HepG2 (cell line): ENCODE data around the gene ZBTB45. TPM values are rescaled to one million over a fixed set of nuclear protein-coding genes. Genes with fewer than 3 reads are reported as not detected.
A peak's percentile ranks its signal among the peaks of the same experiment; 100 is the strongest.

ENCODE experiments used
- ARID2 ChIP-seq: sonication (generic); formaldehyde crosslinking; IDR thresholded peaks from 2 replicates; pipeline ENCODE4 v1.8.1; 2022; ENCODE audit warnings: mild to moderate bottlenecking, missing genetic modification reagents, borderline replicate concordance
- CAMTA2 ChIP-seq: sonication (generic); formaldehyde crosslinking; IDR thresholded peaks from 2 replicates; pipeline ENCODE4 v1.4.0; 2020; ENCODE audit warnings: mild to moderate bottlenecking, missing genetic modification reagents, borderline replicate concordance
- MAFF ChIP-seq: IDR thresholded peaks from 2 replicates; pipeline ENCODE4 v1.6.1; 2011; ENCODE audit warnings: low read depth, low read length, improper control_type of control experiment
- MYNN ChIP-seq: sonication (generic); formaldehyde crosslinking; IDR thresholded peaks from 2 replicates; pipeline ENCODE4 v1.4.0; 2020; ENCODE audit warnings: mild to moderate bottlenecking, low read depth, missing genetic modification reagents
- SMAD1 ChIP-seq: sonication (generic); formaldehyde crosslinking; IDR thresholded peaks from 2 replicates; pipeline ENCODE4 v1.4.0; 2020; ENCODE audit warnings: missing genetic modification reagents, low read depth, mild to moderate bottlenecking, borderline replicate concordance
- TCF7L2 ChIP-seq: IDR thresholded peaks from 2 replicates; pipeline ENCODE4 v1.6.1; 2011; ENCODE audit warnings: mild to moderate bottlenecking, low read depth, low read length, moderate library complexity
- TOPORS ChIP-seq: sonication (generic); formaldehyde crosslinking; IDR thresholded peaks from 2 replicates; pipeline ENCODE4 v1.8.0; 2023; ENCODE audit warnings: mild to moderate bottlenecking, missing genetic modification reagents
- ZFYVE20 ChIP-seq: sonication (generic); formaldehyde crosslinking; IDR thresholded peaks from 2 replicates; pipeline ENCODE4 v1.8.0; 2023; ENCODE audit warnings: low read depth, mild to moderate bottlenecking, moderate library complexity, missing genetic modification reagents, borderline replicate concordance
- ZNF274 ChIP-seq: sonication (generic); formaldehyde crosslinking; IDR thresholded peaks from 2 replicates; pipeline ENCODE4 v1.5.1; 2020; ENCODE audit warnings: mild to moderate bottlenecking, missing genetic modification reagents
- ZNF556 ChIP-seq: sonication (generic); formaldehyde crosslinking; IDR thresholded peaks from 2 replicates; pipeline ENCODE4 v1.4.0; 2020; ENCODE audit warnings: mild to moderate bottlenecking, missing genetic modification reagents, borderline replicate concordance
- ZNF605 ChIP-seq: sonication (generic); formaldehyde crosslinking; IDR thresholded peaks from 2 replicates; pipeline ENCODE4 v1.8.0; 2022; ENCODE audit warnings: mild to moderate bottlenecking, missing genetic modification reagents
- ZNF777 ChIP-seq: sonication (generic); formaldehyde crosslinking; IDR thresholded peaks from 2 replicates; pipeline ENCODE4 v1.4.0; 2020; ENCODE audit warnings: missing genetic modification reagents
- ZSCAN29 ChIP-seq: sonication (generic); formaldehyde crosslinking; conservative IDR thresholded peaks from 2 replicates; pipeline ENCODE4 v1.4.0; 2020; ENCODE audit warnings: mild to moderate bottlenecking, missing genetic modification reagents
- polyA plus RNA-seq, 8 experiments: library from polyadenylated mRNA; depleted of rRNA in 3 of 8; stranded (reverse) in 7 of 8; unstranded in 1 of 8; fragments of >200 nt; fragmentation: Illumina TruSeq in 4 of 8; extraction: Trizol in 4 of 8; gene quantifications; 2 replicates each; pipeline versions ENCODE4 v1.2.1 to v1.2.3, GENCODE V29; 2011 to 2016; ENCODE audit warnings: low read depth in 4 of 8, missing spikeins in 1 of 8, mixed read lengths in 1 of 8; ENCODE audit not compliant: insufficient read depth in 1 of 8
- total RNA-seq, 5 experiments: library from RNA; depleted of rRNA; stranded (reverse); fragments of >200 nt; fragmentation: Illumina TruSeq; extraction: Trizol; gene quantifications; 2 replicates each; pipeline ENCODE4 v1.2.3, GENCODE V29; 2016; ENCODE audit warnings: low read depth in 1 of 5
- TF ChIP-seq, protein P1 (sequence below): sonication (generic); formaldehyde crosslinking; IDR thresholded peaks from 2 replicates; pipeline ENCODE4 v1.4.0; 2020; ENCODE audit warnings: missing genetic modification reagents
- TF ChIP-seq, protein P2 (sequence below): sonication (generic); formaldehyde crosslinking; IDR thresholded peaks from 2 replicates; pipeline ENCODE4 v1.5.0; 2020; ENCODE audit warnings: missing genetic modification reagents
- TF ChIP-seq, protein P3 (sequence below), 2 experiments: sonication (generic) in 1 of 2; formaldehyde crosslinking in 1 of 2; IDR thresholded peaks; 2 replicates each; pipeline versions ENCODE4 v1.4.0 to v1.6.1; 2018 to 2020; ENCODE audit warnings: missing genetic modification reagents in 2 of 2, borderline replicate concordance in 1 of 2, low read depth in 1 of 2, mild to moderate bottlenecking in 1 of 2, missing biosample characterization in 1 of 2
- TF ChIP-seq, protein P4 (sequence below): sonication (generic); formaldehyde crosslinking; IDR thresholded peaks from 2 replicates; pipeline ENCODE4 v1.4.0; 2020; ENCODE audit warnings: missing genetic modification reagents

Gene ZBTB45
- total and polyA plus RNA-seq, 2 of the 13 experiments (the other 11 are each of a cell fraction or from before 2014, with no cell fraction given) = 3.0 to 3.7 TPM

DNA sequence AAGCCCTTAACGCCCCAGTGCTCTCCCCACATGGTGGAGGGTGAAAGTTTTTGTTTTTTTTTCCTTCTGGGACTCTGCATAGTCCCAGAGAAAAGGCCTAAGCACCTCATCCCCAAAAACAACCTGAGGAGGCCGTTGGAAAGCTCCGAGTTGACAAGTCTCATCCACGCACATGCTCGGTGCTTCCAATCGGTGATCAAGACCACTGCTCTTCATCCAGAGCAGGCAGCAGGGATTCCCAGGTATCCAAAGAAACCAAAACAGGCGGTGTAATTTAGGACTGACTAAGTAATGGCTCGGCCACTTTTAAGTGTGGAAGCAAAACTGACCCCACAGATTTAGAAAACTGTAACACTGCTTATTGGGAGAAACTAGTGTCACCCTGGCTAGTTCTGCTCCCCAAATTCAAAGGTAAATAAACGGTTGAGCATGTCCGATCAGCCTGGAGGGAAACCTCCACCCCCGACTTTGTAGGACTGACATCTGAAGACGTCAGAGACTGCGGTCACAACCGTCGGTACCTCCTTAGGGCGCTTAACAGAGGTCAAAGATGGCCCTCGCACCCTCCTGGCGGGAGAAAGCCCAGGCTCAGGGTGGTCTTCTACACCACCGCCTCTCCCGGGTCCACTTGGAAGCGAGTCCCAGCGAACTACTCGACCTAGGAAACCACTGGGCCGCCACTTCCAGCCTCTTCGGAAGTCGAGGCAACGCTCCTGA, 44.5 kb downstream of the ZBTB45 start (continued):
- TF ChIP-seq, protein P1, sequence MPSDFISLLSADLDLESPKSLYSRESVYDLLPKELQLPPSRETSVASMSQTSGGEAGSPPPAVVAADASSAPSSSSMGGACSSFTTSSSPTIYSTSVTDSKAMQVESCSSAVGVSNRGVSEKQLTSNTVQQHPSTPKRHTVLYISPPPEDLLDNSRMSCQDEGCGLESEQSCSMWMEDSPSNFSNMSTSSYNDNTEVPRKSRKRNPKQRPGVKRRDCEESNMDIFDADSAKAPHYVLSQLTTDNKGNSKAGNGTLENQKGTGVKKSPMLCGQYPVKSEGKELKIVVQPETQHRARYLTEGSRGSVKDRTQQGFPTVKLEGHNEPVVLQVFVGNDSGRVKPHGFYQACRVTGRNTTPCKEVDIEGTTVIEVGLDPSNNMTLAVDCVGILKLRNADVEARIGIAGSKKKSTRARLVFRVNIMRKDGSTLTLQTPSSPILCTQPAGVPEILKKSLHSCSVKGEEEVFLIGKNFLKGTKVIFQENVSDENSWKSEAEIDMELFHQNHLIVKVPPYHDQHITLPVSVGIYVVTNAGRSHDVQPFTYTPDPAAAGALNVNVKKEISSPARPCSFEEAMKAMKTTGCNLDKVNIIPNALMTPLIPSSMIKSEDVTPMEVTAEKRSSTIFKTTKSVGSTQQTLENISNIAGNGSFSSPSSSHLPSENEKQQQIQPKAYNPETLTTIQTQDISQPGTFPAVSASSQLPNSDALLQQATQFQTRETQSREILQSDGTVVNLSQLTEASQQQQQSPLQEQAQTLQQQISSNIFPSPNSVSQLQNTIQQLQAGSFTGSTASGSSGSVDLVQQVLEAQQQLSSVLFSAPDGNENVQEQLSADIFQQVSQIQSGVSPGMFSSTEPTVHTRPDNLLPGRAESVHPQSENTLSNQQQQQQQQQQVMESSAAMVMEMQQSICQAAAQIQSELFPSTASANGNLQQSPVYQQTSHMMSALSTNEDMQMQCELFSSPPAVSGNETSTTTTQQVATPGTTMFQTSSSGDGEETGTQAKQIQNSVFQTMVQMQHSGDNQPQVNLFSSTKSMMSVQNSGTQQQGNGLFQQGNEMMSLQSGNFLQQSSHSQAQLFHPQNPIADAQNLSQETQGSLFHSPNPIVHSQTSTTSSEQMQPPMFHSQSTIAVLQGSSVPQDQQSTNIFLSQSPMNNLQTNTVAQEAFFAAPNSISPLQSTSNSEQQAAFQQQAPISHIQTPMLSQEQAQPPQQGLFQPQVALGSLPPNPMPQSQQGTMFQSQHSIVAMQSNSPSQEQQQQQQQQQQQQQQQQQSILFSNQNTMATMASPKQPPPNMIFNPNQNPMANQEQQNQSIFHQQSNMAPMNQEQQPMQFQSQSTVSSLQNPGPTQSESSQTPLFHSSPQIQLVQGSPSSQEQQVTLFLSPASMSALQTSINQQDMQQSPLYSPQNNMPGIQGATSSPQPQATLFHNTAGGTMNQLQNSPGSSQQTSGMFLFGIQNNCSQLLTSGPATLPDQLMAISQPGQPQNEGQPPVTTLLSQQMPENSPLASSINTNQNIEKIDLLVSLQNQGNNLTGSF = no peak
- TF ChIP-seq TOPORS (CRISPR knock-in tag) (no peak), ZNF777 (CRISPR knock-in tag) (0 out of 2 replicates have a peak, but pooled peaks have one; percentile 6), SMAD1 (CRISPR knock-in tag) (peak; percentile 3; the same call in 1 of the 2 replicates), MYNN (no peak), TCF7L2 (no peak), MAFF (no peak), ZSCAN29 (CRISPR knock-in tag) (no peak), ZNF556 (no peak), ARID2 (CRISPR knock-in tag) (0 out of 2 replicates have a peak, but pooled peaks have one; percentile 26), ZNF274 (no peak), ZNF605 (CRISPR knock-in tag) (0 out of 2 replicates have a peak, but pooled peaks have one; percentile 29), ZFYVE20 (CRISPR knock-in tag) (no peak), CAMTA2 (CRISPR knock-in tag) (no peak)
- TF ChIP-seq, protein P2, sequence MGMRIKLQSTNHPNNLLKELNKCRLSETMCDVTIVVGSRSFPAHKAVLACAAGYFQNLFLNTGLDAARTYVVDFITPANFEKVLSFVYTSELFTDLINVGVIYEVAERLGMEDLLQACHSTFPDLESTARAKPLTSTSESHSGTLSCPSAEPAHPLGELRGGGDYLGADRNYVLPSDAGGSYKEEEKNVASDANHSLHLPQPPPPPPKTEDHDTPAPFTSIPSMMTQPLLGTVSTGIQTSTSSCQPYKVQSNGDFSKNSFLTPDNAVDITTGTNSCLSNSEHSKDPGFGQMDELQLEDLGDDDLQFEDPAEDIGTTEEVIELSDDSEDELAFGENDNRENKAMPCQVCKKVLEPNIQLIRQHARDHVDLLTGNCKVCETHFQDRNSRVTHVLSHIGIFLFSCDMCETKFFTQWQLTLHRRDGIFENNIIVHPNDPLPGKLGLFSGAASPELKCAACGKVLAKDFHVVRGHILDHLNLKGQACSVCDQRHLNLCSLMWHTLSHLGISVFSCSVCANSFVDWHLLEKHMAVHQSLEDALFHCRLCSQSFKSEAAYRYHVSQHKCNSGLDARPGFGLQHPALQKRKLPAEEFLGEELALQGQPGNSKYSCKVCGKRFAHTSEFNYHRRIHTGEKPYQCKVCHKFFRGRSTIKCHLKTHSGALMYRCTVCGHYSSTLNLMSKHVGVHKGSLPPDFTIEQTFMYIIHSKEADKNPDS (CRISPR knock-in tag) = 0 out of 2 replicates have a peak, but pooled peaks have one; percentile 20
- TF ChIP-seq, protein P3, sequence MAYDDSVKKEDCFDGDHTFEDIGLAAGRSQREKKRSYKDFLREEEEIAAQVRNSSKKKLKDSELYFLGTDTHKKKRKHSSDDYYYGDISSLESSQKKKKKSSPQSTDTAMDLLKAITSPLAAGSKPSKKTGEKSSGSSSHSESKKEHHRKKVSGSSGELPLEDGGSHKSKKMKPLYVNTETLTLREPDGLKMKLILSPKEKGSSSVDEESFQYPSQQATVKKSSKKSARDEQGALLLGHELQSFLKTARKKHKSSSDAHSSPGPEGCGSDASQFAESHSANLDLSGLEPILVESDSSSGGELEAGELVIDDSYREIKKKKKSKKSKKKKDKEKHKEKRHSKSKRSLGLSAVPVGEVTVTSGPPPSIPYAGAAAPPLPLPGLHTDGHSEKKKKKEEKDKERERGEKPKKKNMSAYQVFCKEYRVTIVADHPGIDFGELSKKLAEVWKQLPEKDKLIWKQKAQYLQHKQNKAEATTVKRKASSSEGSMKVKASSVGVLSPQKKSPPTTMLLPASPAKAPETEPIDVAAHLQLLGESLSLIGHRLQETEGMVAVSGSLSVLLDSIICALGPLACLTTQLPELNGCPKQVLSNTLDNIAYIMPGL (CRISPR knock-in tag; IDR thresholded peaks at IDR 0.05; ENCODE audit: borderline replicate concordance in 1 of 2, low read depth in 1 of 2) = no peak
- TF ChIP-seq, protein P4, sequence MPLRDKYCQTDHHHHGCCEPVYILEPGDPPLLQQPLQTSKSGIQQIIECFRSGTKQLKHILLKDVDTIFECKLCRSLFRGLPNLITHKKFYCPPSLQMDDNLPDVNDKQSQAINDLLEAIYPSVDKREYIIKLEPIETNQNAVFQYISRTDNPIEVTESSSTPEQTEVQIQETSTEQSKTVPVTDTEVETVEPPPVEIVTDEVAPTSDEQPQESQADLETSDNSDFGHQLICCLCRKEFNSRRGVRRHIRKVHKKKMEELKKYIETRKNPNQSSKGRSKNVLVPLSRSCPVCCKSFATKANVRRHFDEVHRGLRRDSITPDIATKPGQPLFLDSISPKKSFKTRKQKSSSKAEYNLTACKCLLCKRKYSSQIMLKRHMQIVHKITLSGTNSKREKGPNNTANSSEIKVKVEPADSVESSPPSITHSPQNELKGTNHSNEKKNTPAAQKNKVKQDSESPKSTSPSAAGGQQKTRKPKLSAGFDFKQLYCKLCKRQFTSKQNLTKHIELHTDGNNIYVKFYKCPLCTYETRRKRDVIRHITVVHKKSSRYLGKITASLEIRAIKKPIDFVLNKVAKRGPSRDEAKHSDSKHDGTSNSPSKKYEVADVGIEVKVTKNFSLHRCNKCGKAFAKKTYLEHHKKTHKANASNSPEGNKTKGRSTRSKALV (CRISPR knock-in tag) = peak; percentile 8; the same call in 1 of the 2 replicates
